Activated CD4-positive, alpha-beta T cell treated with anti-CD3 and anti-CD28 coated beads, Interleukin-2, amount 50 U/mL, for 1 hour (primary cell): ENCODE measurements around the gene SMIM1.
A peak's percentile ranks its signal among the peaks of the same experiment; 100 is the strongest.
"Not testable (repeated sequence)": the region's sequence is repeated elsewhere in the genome, so short reads cannot be mapped to it uniquely, and the experiment has no call there.

Experiments
- DNase-seq: peaks from one replicate; pipeline ENCODE4 v3.0.0-alpha.2; 2020

The SMIM1 gene

GRCh38 chr1:3796215-3797061 is 23.9 kb downstream of the SMIM1 start, which contains the start of gene LRRC47:
Gene LRRC47, minus strand, starts transcription at chr1:3796498. Its CDS starts 22 bp downstream, at chr1:3796476.
- DNase-seq, result peak; percentile 94

GRCh38 chr1:3799976-3800685 is 27.6 kb downstream of the SMIM1 start:
- DNase-seq, result no peak

- DNase-seq, result not testable (repeated sequence)
These were observed 28.2 kb downstream of the SMIM1 start for GRCh38 chr1:3800795-3801194.

GRCh38 chr1:3803905-3804626 is 31.5 kb downstream of the SMIM1 start:
- no peak for DNase-seq

- DNase-seq, result not testable (repeated sequence)
These were observed 32.0 kb downstream of the SMIM1 start for GRCh38 chr1:3804627-3804944.

GRCh38 chr1:3805038-3805437 is 32.5 kb downstream of the SMIM1 start:
- DNase-seq, result no peak

DNA sequence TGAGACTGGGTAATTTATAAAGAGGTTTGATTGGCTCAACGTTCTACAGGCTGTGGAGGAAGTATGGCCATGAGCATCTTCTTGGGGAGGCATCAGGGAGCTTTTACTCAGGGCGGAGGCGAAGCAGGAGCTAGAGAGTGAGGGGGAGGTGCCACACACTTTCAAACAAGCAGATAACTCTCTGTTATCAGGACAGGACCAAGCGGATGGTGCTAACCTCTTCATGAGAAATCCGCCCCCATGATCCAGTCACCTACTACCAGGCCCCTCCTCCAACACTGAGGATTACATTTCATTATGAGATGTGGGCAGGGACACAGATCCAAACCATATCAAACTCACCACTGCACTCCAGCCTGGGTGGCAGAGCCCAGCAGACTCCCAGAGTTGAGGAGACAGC is 35.2 kb downstream of the SMIM1 start:
- no peak for DNase-seq

- DNase-seq, result no peak
These were observed 37.1 kb downstream of the SMIM1 start for GRCh38 chr1:3809680-3810079.

DNA sequence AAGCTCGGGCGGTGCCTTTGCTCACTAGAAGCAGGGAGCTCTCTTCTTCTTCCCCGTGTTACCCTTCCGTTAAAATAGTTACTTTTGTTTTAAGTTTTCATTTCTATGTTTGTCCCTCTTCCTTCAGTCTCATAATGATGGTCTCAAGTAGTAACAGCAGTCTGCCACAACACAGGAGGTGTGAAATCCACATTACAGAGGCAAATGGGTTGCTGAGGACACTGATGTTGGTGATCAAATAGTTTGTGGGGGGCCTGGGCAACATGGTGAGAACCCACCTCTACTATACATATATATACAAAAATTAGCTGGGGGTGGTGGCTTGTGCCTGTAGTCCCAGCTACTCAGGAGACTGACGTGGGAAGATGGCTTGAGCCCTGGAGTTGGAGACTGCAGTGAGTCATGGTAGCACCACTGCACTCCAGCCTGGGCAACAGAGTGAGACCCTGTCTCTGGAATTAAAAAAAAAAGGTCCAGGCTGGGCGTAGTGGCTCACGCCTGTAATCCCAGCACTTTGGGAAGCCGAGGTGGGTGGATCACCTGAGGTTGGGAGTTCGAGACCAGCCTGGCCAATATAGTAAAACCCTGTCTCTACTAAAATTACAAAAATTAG is 37.7 kb downstream of the SMIM1 start:
- not testable (repeated sequence) for DNase-seq

DNA sequence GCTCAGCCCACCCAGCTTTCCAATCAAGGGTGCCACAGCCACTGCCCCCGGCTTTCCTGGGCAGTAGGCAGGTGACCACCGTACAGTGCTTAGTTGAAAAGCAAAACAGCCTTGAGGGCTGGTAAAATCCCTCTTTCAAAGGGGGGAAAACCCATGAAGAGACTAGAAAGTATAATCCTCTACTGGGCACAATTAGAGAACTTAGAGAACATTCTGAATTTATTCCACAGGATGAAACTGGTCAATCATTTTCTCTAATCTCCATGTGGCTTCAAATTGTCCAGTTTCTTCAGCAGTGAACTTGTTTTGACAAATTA is 39.0 kb downstream of the SMIM1 start:
- no peak for DNase-seq

DNA sequence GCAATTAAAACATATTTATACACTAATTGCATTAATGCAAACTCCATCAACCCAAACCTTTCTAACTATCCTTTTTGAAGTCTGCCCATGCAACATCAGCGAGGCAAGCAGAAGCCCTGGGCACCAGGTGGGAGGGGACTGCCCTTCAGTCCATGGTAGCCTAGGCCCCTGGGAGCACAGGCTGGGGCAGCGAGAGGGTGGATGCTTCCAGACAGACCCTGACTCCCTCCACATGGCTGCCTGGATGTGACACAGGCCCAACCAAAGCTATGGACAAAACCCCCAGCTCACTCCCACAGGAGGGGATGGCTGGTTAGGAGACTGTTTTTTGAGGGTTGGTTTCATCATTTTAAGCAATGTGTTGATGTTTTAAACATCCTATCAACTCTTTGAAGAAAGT is 41.5 kb downstream of the SMIM1 start:
- DNase-seq, result no peak

GRCh38 chr1:3814771-3815561 is 42.4 kb downstream of the SMIM1 start:
- DNase-seq, result no peak

- no peak for DNase-seq
These were observed 44.0 kb downstream of the SMIM1 start for GRCh38 chr1:3816331-3817137.

DNA sequence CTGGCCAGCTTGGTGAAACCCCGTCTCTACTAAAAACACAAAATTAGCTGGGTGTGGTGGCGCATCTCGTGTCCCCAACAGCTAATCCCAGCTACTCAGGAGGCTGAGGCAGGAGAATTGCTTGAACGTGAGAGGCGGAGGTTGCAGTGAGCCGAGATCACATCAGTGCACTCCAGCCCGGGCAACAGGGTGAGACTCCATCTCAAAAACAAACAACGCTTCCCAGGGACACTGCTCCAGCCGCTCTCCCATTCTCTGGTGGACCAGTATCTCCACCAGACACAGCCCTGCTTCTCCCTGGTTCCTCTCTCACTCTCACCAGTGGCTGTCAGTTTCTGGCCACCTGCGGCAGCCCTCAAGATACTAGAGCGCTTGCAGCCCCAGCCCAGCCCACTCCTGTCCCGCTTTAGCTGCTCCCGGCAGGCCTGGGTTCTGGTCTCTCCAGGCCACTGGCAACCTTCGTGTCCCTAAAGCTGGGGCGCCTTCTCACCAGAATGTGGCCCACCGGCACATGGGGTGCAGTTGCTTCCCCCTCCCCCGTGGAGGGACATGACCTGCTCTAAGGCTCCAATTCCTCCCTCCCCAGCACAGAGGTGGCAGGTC is 44.7 kb downstream of the SMIM1 start:
- DNase-seq, result no peak

GRCh38 chr1:3817821-3818597 is 45.5 kb downstream of the SMIM1 start:
- no peak for DNase-seq

GRCh38 chr1:3819771-3820200 is 47.2 kb downstream of the SMIM1 start:
- no peak for DNase-seq

DNA sequence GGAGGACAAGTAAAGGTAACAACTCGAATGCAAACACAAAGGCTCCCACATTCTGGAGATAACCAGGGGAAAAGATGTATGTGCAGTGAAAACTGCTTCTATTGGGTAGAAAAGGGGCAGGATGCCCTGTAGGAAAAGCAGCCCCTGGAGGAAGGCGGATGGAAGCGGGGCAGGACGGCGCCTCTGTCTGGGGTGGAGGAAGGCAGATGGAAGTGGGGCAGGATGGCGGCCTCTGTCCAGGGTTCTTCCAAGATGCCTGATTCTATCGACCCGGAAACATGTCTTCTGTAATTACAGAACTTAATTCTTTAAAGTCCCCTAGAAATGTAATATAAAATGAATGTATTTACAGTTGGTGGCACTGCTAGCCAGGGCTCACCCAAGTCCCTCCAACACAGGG is 47.8 kb downstream of the SMIM1 start:
- DNase-seq, result no peak

- no peak for DNase-seq
These were observed 48.5 kb downstream of the SMIM1 start for GRCh38 chr1:3821004-3821403.

DNA sequence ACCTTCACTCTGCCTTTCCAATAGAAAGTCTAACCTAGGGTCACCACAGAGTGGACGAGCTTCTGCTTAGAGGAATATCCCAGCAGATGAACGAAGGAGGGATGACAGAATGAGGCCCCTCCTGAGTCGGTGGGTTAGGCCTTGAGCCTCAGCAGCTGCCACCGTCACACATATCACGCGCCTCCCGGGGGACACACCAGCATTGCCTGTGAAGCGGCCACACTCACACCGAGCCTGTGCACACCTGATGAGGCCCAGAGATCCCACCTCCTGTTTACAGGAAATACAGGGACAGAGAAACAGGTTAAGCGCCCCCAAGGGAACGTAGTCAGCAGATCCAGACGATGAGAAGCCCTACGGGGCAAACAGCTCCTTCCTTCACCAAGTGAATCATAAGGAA is 48.9 kb downstream of the SMIM1 start:
- no peak for DNase-seq

GRCh38 chr1:3821908-3822307 is 49.4 kb downstream of the SMIM1 start:
- DNase-seq, result no peak
